Activated naive CD4-positive, alpha-beta T cell treated with anti-CD3 and anti-CD28 coated beads, Interleukin-2, amount 50 U/mL, for 24 hours (primary cell): ENCODE measurements around the gene MSMO1.

Source experiments
- H3K27ac Mint-ChIP-seq: one replicate; pipeline ENCODE4 v1.8.0; 2021; ENCODE audit warnings: mild to moderate bottlenecking, mixed read lengths
- H3K27me3 Mint-ChIP-seq: one replicate; pipeline ENCODE4 v1.8.0; 2021; ENCODE audit warnings: mixed read lengths
- H3K36me3 Mint-ChIP-seq: one replicate; pipeline ENCODE4 v1.8.0; 2021; ENCODE audit warnings: mixed read lengths
- H3K4me1 Mint-ChIP-seq: one replicate; pipeline ENCODE4 v1.8.0; 2021; ENCODE audit warnings: mixed read lengths
- H3K4me3 Mint-ChIP-seq: one replicate; pipeline ENCODE4 v1.8.0; 2021; ENCODE audit warnings: mild to moderate bottlenecking, mixed read lengths
- H3K9me3 Mint-ChIP-seq: one replicate; pipeline ENCODE4 v1.8.0; 2021; ENCODE audit warnings: mixed read lengths

The MSMO1 gene

DNA sequence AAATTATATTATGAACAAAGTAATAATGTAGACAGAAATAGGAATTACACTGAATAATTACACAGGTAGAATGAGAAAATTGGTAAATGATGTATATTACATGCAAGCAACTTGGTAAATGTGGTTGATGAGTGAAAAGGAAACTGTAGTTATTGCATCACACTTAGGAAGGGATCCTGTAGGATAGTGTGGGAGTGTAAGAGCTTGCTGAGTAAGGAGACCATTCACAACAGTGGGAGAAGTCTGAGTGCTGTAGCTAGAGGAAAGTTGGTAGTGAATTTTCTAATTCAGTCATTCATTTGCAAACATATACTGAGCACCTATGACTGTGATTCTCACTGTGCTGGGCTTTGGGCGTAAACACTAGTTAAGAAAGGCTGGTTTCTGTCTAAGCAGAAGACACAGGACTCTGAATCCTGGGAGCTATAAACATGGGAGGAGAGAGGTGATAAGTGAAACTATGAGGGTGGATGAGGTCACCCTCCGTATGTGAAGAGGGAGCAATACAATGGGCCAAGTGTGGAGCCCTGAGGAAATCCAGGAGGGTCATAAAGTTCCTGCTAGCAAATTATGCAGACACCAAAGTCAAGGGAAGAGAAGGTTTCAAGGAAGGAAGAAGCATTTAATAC, 37.1 kb downstream of the MSMO1 start:
- no peak overlapping the region for H3K27ac Mint-ChIP-seq
- peaks cover 11% of the 10 kb centered on the region for H3K27me3 Mint-ChIP-seq
- no peaks in the 10 kb centered on the region for H3K36me3 Mint-ChIP-seq
- H3K4me1 Mint-ChIP-seq = no peaks in the 10 kb centered on the region
- no peak overlapping the region for H3K4me3 Mint-ChIP-seq
- no peaks in the 10 kb centered on the region for H3K9me3 Mint-ChIP-seq

DNA sequence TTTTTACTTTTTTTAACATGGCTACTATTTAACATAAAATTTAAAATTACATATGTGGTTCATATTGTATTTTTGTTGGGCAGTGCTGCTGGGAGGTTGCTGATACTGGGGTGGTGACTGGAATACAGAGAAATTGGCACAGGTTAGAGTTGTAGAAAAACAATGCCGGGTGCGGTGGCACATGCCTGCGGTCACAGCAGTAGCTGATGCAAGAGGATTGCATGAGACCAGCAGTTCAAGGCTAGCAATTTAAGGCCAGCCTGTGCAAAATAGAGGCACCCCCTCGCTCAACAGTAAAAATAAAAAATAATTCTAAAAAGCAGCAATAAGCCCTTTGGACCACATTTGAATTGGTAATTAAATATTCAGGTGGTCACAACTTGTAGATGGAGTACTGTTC, 39.6 kb downstream of the MSMO1 start:
- Mint-ChIP-seq H3K4me1 (no peaks in the 10 kb centered on the region), H3K9me3 (no peaks in the 10 kb centered on the region), H3K4me3 (no peak overlapping the region), H3K27ac (no peak overlapping the region), H3K36me3 (no peaks in the 10 kb centered on the region), H3K27me3 (peaks cover 2% of the 10 kb centered on the region)

GRCh38 chr4:165368114-165368513, 40.6 kb downstream of the MSMO1 start:
- Mint-ChIP-seq H3K27ac (no peak overlapping the region), H3K36me3 (no peaks in the 10 kb centered on the region)

GRCh38 chr4:165368567-165368966, 41.1 kb downstream of the MSMO1 start:
- Mint-ChIP-seq H3K36me3 (no peaks in the 10 kb centered on the region), H3K9me3 (no peaks in the 10 kb centered on the region)

More at GRCh38 chr4:165368114-165368513, 40.6 kb downstream of the MSMO1 start:
- Mint-ChIP-seq H3K9me3 (no peaks in the 10 kb centered on the region), H3K4me1 (no peaks in the 10 kb centered on the region), H3K27me3 (no peaks in the 10 kb centered on the region), H3K4me3 (no peak overlapping the region)

GRCh38 chr4:165369522-165369921, 42.1 kb downstream of the MSMO1 start:
- Mint-ChIP-seq H3K4me1 (no peaks in the 10 kb centered on the region), H3K4me3 (no peak overlapping the region)

More at GRCh38 chr4:165368567-165368966, 41.1 kb downstream of the MSMO1 start:
- no peak overlapping the region for H3K4me3 Mint-ChIP-seq
- H3K27ac Mint-ChIP-seq = peak overlapping the region; percentile 56
- no peaks in the 10 kb centered on the region for H3K4me1 Mint-ChIP-seq
- no peaks in the 10 kb centered on the region for H3K27me3 Mint-ChIP-seq

GRCh38 chr4:165370530-165370929, 43.1 kb downstream of the MSMO1 start:
- Mint-ChIP-seq H3K9me3 (no peaks in the 10 kb centered on the region), H3K4me1 (peaks cover 2% of the 10 kb centered on the region), H3K36me3 (peaks cover 1% of the 10 kb centered on the region), H3K27ac (no peak overlapping the region), H3K4me3 (no peak overlapping the region), H3K27me3 (peaks cover 4% of the 10 kb centered on the region)

More at GRCh38 chr4:165369522-165369921, 42.1 kb downstream of the MSMO1 start:
- H3K27ac Mint-ChIP-seq = no peak overlapping the region
- H3K9me3 Mint-ChIP-seq = no peaks in the 10 kb centered on the region
- H3K27me3 Mint-ChIP-seq = no peaks in the 10 kb centered on the region
- H3K36me3 Mint-ChIP-seq = no peaks in the 10 kb centered on the region

GRCh38 chr4:165375465-165375864, 48.0 kb downstream of the MSMO1 start:
- H3K9me3 Mint-ChIP-seq = no peaks in the 10 kb centered on the region
- peaks cover 1% of the 10 kb centered on the region for H3K36me3 Mint-ChIP-seq
- peaks cover 12% of the 10 kb centered on the region for H3K4me1 Mint-ChIP-seq
- no peak overlapping the region for H3K27ac Mint-ChIP-seq
- no peak overlapping the region for H3K4me3 Mint-ChIP-seq
- H3K27me3 Mint-ChIP-seq = peaks cover 27% of the 10 kb centered on the region

GRCh38 chr4:165378398-165378744, 50.9 kb downstream of the MSMO1 start:
- Mint-ChIP-seq H3K9me3 (no peaks in the 10 kb centered on the region), H3K4me1 (peaks cover 12% of the 10 kb centered on the region), H3K4me3 (peak overlapping the region; percentile 85), H3K36me3 (peaks cover 1% of the 10 kb centered on the region), H3K27ac (no peak overlapping the region), H3K27me3 (peaks cover 38% of the 10 kb centered on the region)

GRCh38 chr4:165378745-165379677, 51.5 kb downstream of the MSMO1 start, which contains the start of gene CPE:
Gene CPE (plus strand): TSS chr4:165379008. CDS start chr4:165379222, 214 bp downstream.
- peak within 1 kb of the TSS; percentile 85 for H3K4me3 Mint-ChIP-seq
- H3K27ac Mint-ChIP-seq = no peak within 1 kb of the TSS
- H3K27me3 Mint-ChIP-seq = peaks cover 38% of the 10 kb centered on the region
- no peaks in the 10 kb centered on the region for H3K9me3 Mint-ChIP-seq
- H3K36me3 Mint-ChIP-seq = peaks cover 1% of the 10 kb centered on the region
- peaks cover 12% of the 10 kb centered on the region for H3K4me1 Mint-ChIP-seq

- H3K27me3 Mint-ChIP-seq = peaks cover 38% of the 10 kb centered on the region
- H3K4me3 Mint-ChIP-seq = peak overlapping the region; percentile 61
- H3K4me1 Mint-ChIP-seq = peaks cover 12% of the 10 kb centered on the region
- no peaks in the 10 kb centered on the region for H3K9me3 Mint-ChIP-seq
- no peak overlapping the region for H3K27ac Mint-ChIP-seq
- peaks cover 1% of the 10 kb centered on the region for H3K36me3 Mint-ChIP-seq
Measured at GRCh38 chr4:165379678-165380064, 52.2 kb downstream of the MSMO1 start.

DNA sequence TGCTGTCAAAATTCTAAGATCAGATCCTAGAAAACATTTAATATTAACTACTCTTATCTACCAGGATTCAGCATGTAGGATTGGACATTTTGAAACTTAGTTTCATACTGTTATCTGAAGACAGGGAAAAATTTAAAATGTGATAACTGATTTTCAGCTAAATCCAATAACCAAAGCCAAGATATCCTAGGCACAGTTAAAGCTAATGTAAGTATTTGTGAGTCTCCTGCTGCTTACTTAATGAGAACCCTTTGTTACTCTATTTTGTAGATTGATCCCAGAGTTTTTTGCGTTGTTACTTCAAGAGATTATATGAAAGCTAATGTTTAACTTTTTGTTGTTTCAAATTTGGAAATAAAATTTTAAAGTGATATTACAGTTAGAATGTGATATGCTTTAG, 53.3 kb downstream of the MSMO1 start:
- Mint-ChIP-seq H3K4me3 (no peak overlapping the region), H3K4me1 (peaks cover 9% of the 10 kb centered on the region), H3K27ac (no peak overlapping the region), H3K9me3 (no peaks in the 10 kb centered on the region), H3K36me3 (no peaks in the 10 kb centered on the region), H3K27me3 (peaks cover 33% of the 10 kb centered on the region)

DNA sequence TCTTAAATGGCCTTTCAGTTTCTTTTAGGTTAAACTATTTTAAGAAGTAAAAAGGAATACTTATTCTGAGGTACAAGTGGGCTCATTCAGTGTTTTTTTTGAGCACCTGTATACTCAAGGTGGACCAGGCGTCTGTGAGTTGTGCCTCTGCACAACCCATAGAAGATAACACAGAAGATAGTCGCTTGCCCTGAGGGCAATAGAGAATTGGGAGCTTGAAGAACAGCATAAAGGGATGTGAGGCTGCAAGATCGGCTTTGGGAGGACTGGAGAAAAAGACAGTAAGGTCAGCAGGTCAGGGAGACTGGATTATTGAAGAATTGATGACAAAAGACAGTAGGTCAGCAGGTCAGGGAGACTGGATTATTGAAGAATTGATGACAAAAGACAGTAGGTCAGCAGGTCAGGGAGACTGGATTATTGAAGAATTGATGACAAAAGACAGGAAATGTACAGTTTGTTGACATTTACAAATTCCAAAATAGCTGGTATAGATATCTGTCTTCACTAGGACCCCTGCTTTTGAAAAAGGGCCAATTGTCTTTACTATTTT, 54.4 kb downstream of the MSMO1 start:
- Mint-ChIP-seq H3K27me3 (peaks cover 29% of the 10 kb centered on the region), H3K36me3 (no peaks in the 10 kb centered on the region), H3K4me1 (peaks cover 9% of the 10 kb centered on the region), H3K9me3 (no peaks in the 10 kb centered on the region), H3K4me3 (no peak overlapping the region), H3K27ac (no peak overlapping the region)

GRCh38 chr4:165382640-165383039, 55.2 kb downstream of the MSMO1 start:
- peaks cover 9% of the 10 kb centered on the region for H3K4me1 Mint-ChIP-seq
- H3K27me3 Mint-ChIP-seq = peaks cover 28% of the 10 kb centered on the region
- no peak overlapping the region for H3K27ac Mint-ChIP-seq
- no peaks in the 10 kb centered on the region for H3K36me3 Mint-ChIP-seq
- H3K9me3 Mint-ChIP-seq = no peaks in the 10 kb centered on the region
- no peak overlapping the region for H3K4me3 Mint-ChIP-seq

- Mint-ChIP-seq H3K27ac (no peak overlapping the region), H3K4me3 (no peak overlapping the region), H3K9me3 (no peaks in the 10 kb centered on the region), H3K36me3 (no peaks in the 10 kb centered on the region), H3K4me1 (peaks cover 3% of the 10 kb centered on the region), H3K27me3 (peaks cover 25% of the 10 kb centered on the region)
Measured at GRCh38 chr4:165383591-165384073, 56.2 kb downstream of the MSMO1 start.

- Mint-ChIP-seq H3K9me3 (no peaks in the 10 kb centered on the region), H3K4me1 (no peaks in the 10 kb centered on the region), H3K27me3 (peaks cover 24% of the 10 kb centered on the region)
Measured at GRCh38 chr4:165384186-165384585, 56.7 kb downstream of the MSMO1 start.

GRCh38 chr4:165384598-165384997, 57.1 kb downstream of the MSMO1 start:
- Mint-ChIP-seq H3K27ac (no peak overlapping the region), H3K4me1 (no peaks in the 10 kb centered on the region), H3K9me3 (no peaks in the 10 kb centered on the region), H3K27me3 (peaks cover 24% of the 10 kb centered on the region), H3K36me3 (no peaks in the 10 kb centered on the region), H3K4me3 (no peak overlapping the region)

More at GRCh38 chr4:165384186-165384585, 56.7 kb downstream of the MSMO1 start:
- no peaks in the 10 kb centered on the region for H3K36me3 Mint-ChIP-seq
- no peak overlapping the region for H3K27ac Mint-ChIP-seq
- H3K4me3 Mint-ChIP-seq = no peak overlapping the region
